GM18505 (cell line): ENCODE results near the gene SLC4A2.
A peak's percentile ranks its signal among the peaks of the same experiment; 100 is the strongest.

Experiments
- ATAC-seq: cut with Tn5 transposase; IDR thresholded peaks from one replicate; pipeline ENCODE4 v1.9.1; 2021; ENCODE audit not compliant: unreplicated experiment
- POLR2A ChIP-seq: IDR thresholded peaks from 4 replicates; pipeline ENCODE4 v1.6.1; 2011; ENCODE audit warnings: borderline replicate concordance; ENCODE audit not compliant: insufficient read depth, insufficient read length; ENCODE audit errors: extremely low read depth

SLC4A2 gene

DNA sequence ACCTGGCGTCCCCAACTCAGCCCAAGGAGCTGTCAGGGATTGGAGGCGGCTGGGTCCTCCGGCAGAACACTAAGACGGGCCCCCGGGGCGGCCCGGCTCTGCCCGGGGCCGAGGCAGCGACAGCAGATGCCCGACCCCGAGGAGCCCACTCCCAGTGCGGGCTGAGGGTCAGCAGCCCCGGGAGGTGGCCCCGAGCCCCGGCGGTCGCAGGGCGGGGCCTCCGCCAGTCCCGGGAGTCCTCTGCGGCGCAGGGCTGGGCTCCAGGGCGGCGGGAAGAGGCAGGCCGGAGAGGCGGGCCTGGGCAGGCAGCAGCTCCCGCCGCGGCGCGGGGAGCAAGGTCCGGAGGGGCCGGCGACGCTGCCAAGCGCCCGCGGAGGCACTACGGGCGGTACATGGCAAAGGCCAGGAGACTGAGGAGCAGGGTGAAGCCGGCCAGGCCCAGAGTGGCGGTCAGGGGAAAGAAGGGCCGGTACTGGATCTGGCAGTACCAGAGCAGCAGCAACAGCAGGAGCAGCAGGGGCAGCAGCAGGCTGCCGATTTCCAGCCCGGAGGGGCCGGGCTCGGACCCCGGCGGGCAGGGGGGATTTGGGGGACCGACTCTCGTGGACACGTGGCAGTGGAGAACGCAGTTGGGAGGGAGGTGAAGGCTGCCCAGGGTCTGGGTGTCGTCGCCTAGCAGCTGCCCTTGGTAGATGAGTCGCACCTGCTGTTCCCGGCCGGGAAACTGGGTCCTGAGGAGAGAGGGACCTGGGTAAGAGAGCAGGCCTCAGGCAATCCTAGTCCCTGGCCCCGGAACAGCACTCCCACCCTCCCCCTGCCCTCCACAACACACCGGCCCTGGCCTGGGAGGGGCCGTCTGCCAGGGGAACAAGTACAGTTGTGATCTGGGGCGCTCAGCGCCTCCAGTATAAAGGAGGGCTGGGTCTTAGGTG lies 22.0 kb downstream of the SLC4A2 start:
- ATAC-seq: no peak
- TF ChIP-seq POLR2A: no peak

DNA sequence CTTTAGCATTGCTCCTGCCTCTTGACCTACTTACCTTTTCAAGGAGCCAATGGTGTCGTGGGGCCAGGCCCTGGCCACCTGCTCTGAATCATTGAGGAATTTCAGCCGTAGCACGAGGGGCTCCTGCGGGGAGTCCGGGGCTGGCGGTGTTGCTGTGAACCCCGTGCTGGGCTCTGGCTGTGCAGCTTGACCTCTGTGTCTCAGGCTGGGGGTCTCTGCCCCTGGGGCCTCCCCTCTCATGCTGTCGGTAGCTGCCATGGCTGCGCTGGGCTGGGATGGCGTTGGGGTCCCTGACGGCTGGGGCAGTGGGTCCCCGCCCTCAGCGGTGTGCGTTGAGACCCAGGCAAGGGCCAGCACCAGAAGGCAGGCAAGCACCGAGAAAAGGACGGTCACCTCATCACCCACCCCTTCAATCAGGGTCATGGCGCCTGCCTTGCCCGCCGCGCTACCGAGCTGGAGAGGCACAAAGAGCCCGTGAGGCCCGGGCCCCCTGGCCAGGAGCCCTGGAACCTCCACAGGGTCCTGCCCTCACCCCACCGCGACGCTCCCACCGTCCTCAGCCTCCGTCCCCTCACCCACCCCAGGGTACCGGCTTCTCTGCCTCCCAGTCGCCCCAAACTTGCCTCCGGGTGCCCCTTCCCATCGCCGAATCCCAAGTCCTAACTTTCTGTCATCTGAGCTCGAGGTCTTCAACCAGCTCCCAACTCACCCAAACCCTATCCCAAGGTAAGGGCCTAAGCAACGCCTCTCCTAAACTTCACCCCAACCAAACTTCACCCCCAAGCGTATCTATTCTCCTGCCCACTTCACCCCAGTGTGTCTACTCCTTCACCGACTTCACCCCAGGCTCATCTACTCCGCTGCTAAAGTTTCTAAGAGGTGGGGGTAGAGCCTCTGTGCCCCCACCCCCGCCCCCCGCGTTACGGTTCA lies 23.0 kb downstream of the SLC4A2 start:
- ATAC-seq: no peak
- TF ChIP-seq POLR2A: no peak

DNA sequence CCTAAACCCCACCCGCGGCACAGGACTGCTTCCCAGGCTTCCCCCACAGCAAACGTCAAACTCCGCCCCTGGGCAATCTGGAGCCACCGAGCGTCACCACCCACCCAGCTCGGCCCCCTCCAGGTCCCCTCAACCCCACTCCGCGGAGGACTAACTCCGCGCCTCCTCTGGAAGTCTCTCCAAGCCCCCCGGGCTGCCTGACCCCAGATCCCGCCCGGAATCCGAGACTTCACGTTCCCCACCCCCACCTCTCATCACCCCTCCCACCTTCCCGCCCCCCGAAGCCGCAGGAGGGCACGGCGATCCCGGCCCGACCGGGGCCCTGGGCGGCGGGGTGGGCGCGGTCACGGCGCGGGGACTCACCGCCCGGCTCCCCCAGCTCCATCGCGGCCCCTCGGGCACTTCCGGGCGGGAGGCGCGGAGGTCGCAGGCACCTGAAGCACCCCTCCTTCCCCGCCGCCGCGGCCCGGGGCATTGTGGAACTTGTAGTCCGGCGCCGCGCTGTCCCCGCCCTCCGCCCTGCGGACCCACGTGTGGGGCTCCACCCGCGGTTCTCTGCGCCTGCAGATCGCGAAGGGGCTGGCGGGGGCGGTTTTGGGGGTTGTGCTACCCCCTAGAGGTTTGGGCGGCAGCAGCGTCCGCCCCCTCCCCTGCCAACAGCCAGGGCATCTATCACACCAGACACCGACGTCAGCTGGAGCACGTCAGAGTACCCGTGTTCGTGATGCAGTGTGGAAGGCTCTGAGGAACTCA lies 23.9 kb downstream of the SLC4A2 start, which contains the start of gene TMUB1:
TMUB1 (minus strand) TSS at position 423 of the 753 bp plus-strand sequence. CDS start 930 bp downstream, outside the sequence.
- peak; percentile 35 for ATAC-seq
- peak; percentile 63 for TF ChIP-seq POLR2A

DNA sequence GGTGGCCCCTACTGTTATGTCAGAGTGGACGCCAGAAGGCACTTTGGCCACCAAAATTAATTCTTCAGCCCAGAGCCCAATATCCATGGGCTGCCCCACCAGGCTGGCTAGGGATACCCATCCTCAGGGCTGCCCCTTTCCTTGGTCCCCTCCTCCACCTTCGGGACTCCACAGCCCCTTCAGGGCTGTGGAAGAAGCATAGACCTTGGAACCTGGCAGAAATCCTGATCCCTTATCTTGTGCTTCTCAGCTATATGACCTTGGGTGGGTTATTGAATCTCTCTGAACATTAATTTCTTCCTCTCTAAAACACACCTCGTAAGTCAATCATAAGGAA lies 24.4 kb downstream of the SLC4A2 start:
- no peak for TF ChIP-seq POLR2A
- ATAC-seq: no peak

DNA sequence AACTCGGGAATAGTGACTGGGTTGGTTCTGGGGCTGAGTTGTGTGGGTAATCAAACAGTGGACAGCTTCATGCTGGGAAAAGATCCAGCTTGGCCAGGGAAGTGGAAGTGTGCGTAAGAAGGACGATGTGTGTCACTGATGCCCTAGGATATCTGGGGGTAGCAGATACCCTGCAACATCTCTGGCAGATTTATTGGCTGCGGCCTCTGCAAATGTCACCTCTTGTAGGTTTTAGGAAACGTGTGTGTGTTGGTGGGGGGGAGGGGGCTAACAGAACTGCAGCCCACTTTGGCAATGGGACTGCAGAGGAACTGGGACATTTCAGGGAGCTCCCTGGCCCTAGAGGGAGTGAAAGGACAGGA lies 25.9 kb downstream of the SLC4A2 start:
- no peak for TF ChIP-seq POLR2A
- ATAC-seq: no peak

DNA sequence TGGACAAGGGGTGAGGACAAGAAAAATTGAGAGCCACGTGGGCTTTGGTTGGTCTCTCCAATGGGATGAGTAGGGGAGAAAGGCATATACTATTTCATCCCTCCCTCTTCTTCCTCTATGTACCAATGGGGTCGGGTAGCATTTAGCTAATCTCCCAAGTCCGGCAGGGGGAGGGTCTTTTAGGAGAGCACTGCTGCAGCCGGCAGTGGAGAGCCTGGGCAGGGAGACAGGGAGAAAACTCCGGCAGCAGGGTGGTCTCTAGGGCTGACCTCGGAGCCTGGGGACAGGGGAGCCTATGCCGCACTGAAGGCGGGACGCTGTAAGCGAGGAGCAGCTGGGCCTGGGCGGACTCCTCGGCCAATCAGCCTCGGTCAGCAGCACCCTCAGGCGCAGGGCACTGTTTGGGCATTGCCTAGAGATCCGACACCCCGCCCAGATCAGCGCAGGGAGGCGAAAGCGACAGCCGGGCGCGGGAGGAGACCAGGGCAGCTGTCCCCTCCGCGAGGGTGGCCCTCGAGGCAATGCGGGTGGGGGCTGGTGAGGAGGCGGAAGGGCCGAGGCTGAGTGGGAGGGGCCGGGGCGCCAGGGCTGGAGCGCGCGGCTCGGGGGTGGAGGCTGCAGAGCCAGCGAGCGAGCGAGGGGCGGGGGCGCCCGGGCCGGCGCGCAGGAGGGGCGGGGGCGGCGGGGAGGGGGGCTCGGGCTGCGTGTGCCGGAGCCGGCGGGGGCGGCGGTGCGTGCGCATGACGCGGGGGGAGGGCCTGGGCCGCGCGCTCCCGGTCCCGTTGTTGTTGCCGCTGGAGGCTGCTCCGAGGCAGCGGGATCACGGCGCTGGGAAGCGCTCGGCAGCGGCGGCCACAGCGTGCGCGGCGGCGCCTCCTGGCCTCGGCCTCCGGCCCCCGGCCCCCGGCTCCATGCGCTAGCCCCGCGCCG lies 26.6 kb downstream of the SLC4A2 start, which contains the start of gene AGAP3:
AGAP3 (plus strand) TSS at position 785 of the 930 bp plus-strand sequence. CDS start 267 bp downstream, outside the sequence.
- peak; percentile 82 for TF ChIP-seq POLR2A
- peak; percentile 43 for ATAC-seq

DNA sequence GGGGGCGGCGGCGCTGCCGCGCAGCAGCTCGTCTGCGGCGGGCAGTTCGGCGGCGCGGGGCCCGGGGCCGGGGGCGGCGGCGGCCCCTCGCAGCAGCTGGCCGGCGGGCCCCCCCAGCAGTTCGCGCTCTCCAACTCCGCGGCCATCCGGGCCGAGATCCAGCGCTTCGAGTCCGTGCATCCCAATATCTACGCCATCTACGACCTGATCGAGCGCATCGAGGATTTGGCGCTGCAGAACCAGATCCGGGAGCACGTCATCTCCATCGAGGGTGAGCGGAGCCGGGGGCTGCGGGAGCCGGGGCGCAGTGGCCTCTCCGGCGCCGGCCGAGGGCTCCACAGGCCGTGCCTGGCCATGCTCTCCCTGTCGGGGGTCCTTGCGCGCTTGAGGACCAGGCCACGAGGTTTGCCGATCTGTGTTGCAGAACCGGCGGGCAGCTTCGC lies 27.4 kb downstream of the SLC4A2 start:
- ATAC-seq: no peak
- TF ChIP-seq POLR2A: no peak

DNA sequence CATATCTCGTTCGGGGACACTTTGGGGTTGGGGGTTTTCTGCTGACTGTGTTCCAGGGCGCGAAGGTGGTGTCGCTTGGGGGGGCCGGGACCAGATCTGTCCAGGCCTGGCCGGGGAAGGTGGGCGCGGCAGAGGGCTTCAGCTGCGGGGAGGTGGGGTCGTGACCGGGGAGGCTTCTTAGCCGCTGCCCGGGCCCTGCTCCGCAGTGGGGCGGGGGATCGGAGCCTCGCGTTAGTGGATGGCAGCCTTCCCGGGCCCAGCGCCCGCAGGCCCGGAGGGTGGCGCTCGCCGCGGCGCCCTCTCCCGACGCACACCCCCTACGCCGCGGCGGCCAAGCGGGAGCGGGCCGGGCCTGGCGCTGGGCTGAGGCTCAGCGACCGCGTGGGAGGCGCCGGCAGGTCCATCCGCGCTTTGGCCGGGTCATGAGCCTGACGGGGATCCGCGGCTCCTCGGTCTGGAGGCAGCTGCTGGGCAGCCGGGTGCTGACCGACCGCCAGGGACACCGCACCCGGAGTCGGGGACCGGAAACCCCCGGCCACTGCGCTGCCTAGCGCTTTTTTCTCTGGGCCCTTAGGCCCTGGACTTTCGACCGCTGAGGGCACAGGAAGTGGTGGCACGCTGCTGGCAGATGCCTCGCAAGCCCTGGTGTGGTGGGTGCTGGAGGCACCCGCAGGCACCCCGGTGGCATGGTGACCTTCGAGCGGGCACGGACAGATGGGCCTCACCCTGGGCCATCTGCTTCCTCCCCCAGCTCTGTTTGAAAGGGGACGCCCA lies 28.0 kb downstream of the SLC4A2 start:
- no peak for TF ChIP-seq POLR2A
- ATAC-seq: no peak

DNA sequence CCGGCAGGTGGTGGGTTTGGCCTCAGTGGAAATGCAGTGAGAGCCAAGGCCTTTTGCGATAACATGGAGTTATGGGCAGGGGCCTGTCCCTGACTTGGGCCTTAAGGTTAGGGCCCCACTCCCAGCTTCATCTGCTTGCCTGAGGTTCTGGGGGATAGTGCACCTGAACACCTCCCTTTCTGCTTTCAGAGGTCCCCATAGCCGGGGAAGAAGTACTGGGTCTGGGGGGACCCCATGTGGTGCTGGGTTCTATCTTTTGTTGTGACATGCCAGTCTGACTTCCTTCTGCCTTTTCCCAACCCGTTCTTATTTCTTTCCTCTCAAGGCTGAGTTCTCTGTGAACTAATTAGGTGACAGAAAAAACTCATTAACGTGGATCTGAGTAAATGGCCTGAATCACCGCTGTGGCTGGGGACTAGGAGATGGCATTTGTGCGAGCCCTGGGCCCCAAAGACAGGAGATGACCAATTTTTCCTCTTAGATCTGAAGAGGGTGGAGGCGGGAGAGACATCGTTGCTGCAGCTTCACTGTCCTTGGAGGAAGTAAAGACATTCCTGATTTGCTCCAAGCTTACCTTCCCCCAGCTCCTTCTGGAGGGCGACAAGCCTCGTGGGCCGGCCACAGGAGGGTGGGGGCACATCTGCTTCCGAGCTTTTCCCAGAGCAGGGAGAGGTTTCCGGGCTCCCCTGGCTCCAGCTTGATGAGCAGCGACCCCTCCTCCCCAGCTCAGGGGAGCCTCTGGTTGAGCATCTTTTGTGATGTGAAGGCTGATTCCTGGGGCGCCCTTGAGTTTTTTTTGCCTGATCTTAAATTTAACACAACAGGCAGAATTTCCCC lies 28.8 kb downstream of the SLC4A2 start:
- ATAC-seq: no peak
- TF ChIP-seq POLR2A: no peak

DNA sequence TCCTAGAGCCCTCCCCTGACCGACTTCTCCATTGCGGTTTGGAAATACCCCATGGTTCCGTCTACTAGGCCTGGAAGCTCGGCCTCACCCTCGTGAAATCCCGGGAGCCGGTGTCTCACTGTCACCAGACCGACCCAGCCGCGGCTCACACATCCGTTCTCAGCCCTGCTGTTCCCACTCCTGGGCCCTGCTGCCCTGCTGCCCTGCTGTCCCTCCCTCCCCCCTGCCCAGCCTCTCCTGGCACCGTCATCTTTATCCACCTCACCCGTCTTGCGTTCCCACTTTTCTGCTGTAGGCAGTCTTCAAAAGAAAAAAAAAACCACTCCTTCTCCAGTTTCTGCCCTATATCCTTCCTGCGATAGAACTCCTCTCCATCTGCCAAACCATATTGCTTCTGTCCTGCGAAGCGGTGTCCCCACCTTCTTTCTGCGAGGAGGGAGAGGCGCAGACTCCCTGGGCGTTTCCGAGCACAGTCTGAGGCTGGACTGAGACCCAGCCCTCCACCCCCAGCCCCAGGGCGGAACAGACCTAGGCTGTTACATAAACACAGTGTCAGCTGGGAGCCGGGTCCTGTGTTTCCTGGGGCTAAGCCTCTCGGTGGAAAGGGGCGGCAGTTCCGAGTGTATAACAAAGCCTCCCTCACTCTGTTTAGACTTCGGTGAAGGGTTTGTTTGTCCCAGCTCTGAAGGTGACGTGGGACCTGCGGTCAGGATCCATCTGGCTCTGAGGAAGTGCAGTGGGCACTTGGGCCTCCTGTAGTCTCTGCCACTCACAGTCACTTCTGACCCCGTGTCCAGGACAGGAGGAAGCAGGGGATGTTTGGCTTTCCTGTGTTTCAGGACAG lies 29.7 kb downstream of the SLC4A2 start:
- no peak for TF ChIP-seq POLR2A
- ATAC-seq: no peak
